ENCODE results near the gene C2orf72.
"Not testable (repeated sequence)": the region's sequence is repeated elsewhere in the genome, so short reads cannot be mapped to it uniquely, and the experiment has no call there.

The C2orf72 gene

GRCh38 chr2:231047274-231047922 is 10.1 kb downstream of the C2orf72 start:
- DNase-seq = no peak

GRCh38 chr2:231047923-231048915 is 10.9 kb downstream of the C2orf72 start:
- no peak for DNase-seq

- DNase-seq = no peak
Observed at GRCh38 chr2:231049286-231050017, 12.1 kb downstream of the C2orf72 start.

DNA sequence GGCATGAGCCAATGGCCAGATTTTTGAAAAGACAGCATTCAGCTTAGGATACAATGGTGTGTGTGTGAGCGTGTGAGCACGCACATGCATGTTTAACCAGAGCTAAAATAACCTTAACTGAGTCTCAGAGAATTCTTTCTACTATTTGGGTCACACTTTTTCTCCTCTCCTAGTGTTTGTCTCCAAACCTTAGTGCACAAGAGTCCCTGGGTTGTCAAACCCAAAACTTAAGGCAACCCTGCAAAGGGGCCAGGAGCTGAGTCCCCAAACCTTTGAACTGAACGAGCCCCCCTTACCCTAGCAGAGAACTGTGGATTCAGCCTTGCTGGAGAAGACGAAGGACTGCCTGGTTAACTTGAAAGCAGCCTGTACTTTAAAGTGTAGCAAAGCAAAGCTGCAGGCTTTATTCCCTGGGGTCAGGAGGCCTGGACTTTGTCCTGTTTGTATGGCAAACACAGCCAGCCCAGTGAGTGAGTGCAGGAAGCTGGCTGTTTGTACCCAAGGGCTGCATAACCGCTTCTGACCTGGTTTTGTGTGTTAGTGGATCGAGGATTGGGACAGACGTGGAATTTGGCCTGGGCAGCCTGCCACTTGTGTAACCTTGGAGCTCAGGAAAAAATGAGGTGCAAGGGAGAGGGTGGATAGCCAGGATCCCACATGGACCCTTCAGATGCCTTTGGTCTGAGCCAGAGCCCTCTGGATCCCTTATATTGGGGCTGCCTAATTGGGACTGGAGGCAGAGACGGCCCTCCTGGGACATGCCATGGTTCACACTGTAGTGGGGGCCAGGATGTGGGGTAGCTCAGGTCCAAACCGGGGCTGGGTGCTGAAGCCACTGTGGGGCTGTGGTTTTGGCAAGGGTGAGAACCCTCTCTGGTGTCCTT is 12.9 kb downstream of the C2orf72 start:
- no peak for DNase-seq

GRCh38 chr2:231051116-231051515 is 13.8 kb downstream of the C2orf72 start:
- no peak for DNase-seq

GRCh38 chr2:231052494-231053451 is 15.4 kb downstream of the C2orf72 start:
- peak; percentile 76 for DNase-seq

GRCh38 chr2:231053846-231054245 is 16.5 kb downstream of the C2orf72 start:
- DNase-seq = no peak

DNA sequence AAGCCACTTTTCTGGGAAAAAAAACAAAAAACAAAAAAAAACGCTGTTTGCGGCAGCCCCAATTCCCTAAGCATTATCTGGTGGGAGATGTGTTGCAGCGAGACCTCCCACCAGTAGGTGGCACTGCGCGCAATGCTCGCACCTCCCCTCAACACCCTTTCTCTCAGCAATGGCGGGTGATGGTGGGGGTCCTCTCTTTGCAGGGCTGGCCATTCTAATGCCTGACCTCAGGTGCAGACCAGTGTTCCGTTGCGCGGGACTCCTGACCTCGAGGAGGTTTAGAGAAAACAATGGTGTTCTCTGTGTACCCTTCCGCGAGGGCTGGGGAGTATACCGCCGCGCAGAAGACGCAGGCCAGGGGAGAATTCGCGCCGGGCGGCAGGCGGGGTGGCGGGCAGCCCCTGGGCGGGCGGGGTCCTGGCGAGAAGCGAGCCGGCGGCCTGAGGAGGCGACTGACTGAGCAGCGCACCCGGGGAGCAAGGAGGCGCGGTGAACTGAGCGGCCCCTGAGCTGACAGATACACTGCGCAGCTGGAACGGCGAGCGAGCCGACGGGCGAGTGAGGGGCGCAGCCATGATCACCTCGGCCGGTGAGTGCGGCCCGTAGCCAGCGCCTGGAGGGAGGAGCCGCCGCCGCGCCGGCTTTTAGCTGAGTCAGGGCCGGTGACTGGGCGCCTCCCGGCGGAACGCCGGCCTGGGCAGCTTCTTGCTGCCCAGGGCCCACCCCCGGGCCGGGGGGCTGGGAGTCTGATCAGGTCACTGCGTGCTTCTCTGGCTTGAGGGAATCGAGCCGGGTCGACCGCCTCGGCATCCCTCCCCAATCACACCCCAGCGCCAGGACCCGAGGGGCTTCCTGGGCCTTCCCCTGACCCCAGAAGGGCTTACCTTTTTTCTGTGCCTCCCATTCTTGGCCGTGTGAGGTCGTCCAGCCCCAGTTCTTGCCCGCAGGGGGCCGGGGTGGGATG is 19.4 kb downstream of the C2orf72 start, which contains the start of gene PSMD1:
TSS of gene PSMD1 (plus strand) at position 415 of the 964 bp plus-strand sequence. CDS start at position 574, 159 bp downstream.
- peak; percentile 83 for DNase-seq

DNA sequence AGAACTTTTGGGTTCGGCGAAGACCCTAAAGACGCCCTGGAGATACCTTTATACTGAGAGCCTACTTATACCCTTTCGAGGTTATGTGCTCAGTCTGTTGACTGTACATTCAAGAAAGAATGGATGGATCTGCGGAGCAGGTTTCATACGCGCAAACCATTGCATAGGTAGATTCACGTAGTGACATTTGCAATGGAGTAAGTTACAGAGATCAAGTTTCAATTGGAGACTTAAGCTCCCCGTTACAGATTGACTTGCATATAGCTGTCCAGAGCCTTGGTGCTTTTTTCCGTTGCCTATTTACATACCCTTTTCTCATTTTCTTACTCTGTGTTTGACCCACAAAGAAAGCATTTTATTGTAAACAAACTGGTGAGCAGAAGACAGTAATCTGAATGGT is 20.3 kb downstream of the C2orf72 start:
- no peak for DNase-seq

DNA sequence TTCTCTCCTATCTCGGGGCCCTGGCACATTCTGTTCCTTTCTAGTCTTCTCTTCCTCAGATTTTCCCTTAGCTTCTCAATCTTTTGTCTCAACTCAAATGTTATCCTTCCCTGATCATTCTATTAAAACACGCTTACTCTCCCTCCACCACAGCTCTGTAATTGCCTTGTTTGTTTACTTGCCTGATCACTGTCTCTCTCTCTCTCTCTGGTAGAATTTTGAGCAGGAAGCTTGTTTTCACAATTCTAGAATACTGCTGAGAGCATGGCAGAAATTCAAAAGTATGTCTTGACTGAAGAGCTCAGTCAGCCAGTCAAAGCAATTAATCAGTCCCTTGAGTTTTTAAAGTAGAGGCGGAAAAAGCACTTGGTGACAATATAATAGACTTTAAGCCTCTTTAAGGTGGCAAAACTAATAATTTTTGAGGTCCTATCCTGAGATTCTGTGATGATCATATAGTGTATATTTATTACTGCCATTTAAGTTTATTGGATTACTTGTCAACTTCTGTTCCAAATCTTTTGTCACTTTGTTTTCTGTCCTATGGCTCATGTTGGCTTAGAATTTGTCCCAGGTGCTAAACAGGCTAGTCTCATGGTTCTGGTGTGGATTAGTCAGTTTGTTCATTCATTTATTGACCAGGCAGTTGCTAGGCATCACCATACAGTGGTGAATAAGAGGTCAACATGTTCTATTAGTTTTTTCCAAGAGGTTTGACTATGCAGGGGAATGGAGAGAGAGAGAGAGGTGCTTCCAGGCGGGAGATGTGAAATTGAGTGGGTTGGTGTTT is 21.6 kb downstream of the C2orf72 start:
- no peak for DNase-seq

DNA sequence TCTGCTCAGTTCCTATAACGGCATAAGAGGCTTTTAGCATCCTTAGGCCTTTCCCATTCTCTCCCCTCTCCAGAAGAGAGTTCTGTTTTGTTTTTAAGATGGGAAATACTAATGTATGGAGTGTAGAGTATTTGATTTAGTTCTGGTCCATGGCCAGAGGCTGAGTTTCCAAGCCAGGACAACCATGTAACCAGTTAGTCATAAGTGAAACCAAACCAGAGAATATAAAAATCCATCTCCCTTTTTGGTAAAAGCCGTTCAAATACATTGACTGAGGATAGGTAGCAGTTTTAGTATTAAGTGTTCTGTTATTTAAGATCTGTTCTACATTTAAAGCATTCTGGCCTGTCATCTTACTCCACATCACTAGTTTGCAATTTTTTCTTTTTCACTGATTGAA is 22.4 kb downstream of the C2orf72 start:
- DNase-seq = no peak

DNA sequence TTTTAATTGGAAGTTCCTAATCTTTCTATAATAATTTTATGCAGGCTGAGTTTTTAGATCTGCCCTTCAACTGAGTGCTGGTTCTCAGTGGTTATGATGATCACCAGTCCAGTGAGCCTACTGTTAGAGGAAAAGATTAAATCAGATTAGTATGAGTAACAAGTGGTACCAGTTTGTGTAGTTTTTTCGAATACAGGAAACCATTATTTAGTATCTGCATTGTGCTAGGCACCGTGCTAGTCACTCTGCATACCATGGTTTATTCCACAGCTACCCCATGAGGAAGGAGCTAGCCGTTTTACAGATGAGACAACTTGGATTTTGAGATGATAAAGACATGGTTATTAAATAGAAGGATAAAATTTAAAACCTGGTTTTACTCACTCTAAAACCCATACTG is 25.5 kb downstream of the C2orf72 start:
- DNase-seq = no peak

DNA sequence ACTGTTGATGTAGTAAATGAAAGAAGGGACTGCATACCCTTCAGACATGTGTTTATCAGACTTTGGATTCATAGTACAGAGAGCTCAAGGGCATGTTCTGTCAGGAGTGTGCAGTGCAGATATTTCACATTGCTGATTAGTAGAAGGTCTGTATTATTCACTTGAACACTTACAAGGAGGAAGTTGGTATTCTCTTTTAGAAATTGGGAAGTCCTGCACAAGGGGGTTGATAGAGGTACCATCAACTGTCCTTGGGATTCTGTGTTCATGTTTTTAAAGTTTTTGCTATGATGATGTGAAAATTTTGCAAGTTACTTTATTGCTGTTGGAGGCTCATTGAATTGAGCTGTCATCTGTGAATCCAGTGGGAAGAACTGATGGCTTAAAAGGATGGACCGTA is 26.0 kb downstream of the C2orf72 start:
- DNase-seq = no peak

GRCh38 chr2:231065966-231066365 is 28.6 kb downstream of the C2orf72 start:
- DNase-seq = no peak

DNA sequence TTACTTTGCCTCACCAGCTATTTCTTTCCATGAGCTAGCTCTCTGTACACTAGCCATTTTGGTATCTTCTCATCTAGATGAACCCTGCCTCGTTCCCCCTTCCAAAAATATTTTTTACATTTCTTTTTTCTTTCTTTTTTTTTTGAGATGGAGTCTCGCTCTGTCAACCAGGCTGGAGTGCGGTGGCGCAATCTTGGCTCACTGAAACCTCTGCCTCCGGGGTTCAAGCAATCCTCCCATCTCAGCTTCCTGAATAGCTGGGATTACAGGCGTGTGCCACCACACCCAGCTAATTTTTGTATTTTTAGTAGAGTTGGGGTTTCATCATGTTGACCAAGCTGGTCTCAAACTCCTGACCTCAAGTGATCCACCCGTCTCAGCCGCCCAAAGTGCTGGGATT is 30.2 kb downstream of the C2orf72 start:
- DNase-seq = not testable (repeated sequence)

DNA sequence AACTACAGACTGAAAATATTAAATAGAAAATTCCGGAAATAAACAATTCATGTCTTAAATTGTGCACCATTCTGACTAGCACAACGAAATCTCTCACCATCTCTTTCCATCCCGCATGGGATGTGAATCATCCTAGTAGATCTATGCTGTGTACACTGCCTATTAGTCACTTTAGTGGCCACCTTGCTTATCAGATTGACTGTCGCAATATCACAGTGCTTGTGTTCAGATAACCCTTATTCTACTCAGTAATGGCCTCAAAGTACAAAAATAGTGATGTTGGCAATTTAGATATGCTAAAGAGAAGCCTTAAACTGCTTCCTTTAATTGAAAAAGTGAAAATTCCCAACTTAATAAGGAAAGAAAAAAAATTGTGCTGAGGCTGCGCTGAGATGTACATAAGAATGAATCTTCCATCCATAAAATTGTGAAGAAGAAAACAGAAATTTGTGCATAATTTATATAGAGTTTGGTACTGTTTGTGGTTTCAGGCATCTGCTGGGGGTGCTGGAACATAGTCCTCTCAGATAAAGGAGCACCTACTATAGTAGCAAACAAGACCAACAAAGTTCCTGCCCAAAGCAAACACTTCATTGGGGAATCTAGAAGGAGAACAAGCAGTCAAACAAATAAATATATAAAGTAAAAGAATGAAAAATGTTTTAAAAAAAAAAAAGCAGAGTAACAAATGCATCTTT is 31.4 kb downstream of the C2orf72 start:
- no peak for DNase-seq

DNA sequence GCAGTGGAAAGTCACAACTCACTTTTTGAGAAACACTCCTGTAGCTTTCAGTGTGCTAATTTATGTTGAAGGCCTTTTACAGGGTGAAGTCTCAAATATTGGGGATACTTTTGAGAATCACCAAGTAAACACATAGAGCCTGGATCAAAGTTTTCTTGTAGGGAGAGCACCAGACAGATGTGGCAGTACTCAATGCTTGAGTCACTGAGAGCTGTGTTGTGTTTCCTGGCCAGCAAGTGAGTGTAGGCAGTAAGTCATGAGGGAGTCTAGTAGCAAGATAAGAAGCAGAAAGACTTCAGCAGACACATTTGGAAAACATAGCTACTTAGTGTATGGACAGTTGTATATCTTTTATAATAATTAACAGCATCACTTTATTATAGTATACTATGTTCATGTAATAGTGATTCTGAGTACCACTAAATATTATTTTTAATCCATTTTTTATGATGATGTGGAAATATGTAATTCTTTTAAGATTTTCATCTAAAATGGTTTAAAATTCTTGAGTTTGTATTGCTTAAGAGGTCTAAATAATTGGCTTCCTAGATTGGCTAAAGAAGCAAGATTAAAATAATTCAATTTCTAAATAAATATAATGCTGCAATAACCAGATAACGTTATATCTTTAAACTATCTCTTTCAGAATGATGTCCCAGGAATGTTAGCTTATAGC is 32.2 kb downstream of the C2orf72 start:
- DNase-seq = no peak

DNA sequence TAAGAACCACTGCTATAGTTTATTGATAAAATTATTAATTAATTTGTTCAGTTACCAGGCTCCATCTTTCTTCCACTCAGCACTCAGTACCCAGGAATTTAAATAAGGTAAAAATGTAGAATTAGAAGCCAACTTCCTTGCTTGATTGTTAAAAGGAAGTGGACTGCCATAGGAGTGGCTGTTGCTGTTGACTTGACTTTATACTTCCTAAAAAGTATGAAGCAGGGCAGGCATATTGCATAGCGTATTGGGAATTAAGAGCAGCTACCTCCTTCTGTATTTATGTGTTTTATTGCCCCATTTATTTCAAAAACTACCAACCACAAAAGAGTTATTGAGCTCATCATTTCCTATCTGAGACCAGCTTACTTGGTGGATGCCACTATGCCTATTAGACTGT is 47.2 kb downstream of the C2orf72 start:
- no peak for DNase-seq

Data from NCI-H146 (cell line).